GM11168 (cell line): ENCODE measurements around the gene SLC38A10.

Source experiments
- in situ Hi-C: fragments of 300-500 bp; cut with MboI; formaldehyde crosslinking; loops from one replicate; pipeline ENCODE4 v1.12.0; 2022; ENCODE audit warnings: low sequenced_read_pairs; ENCODE audit not compliant: unreplicated experiment

SLC38A10 gene

GRCh38 chr17:81221842-81222619 lies 73.1 kb downstream of the SLC38A10 start:
- in situ Hi-C loops: no loop called here

GRCh38 chr17:81221371-81221841 lies 73.7 kb downstream of the SLC38A10 start:
- in situ Hi-C loops: no loop called here

- in situ Hi-C loops: no loop called here
Measured at GRCh38 chr17:81219476-81220180, 75.5 kb downstream of the SLC38A10 start.

- in situ Hi-C loops: no loop called here
Measured at GRCh38 chr17:81218991-81219390, 76.1 kb downstream of the SLC38A10 start.

GRCh38 chr17:81218459-81218858 lies 76.6 kb downstream of the SLC38A10 start:
- in situ Hi-C loops: no loop called here

GRCh38 chr17:81217491-81217890 lies 77.6 kb downstream of the SLC38A10 start:
- in situ Hi-C loops: no loop called here

GRCh38 chr17:81213978-81214377 lies 81.1 kb downstream of the SLC38A10 start:
- in situ Hi-C loops: no loop called here

- in situ Hi-C loops: no loop called here
Measured at GRCh38 chr17:81212365-81212764, 82.7 kb downstream of the SLC38A10 start.

- in situ Hi-C loops: no loop called here
Measured at GRCh38 chr17:81210868-81211267, 84.2 kb downstream of the SLC38A10 start.

GRCh38 chr17:81210466-81210865 lies 84.6 kb downstream of the SLC38A10 start:
- in situ Hi-C loops: no loop called here

GRCh38 chr17:81209141-81209540 lies 86.0 kb downstream of the SLC38A10 start:
- in situ Hi-C loops: no loop called here

- in situ Hi-C loops: no loop called here
Measured at GRCh38 chr17:81208651-81209050, 86.5 kb downstream of the SLC38A10 start.

GRCh38 chr17:81207610-81208581 lies 87.2 kb downstream of the SLC38A10 start:
- in situ Hi-C loops: no loop called here

GRCh38 chr17:81206657-81207056 lies 88.5 kb downstream of the SLC38A10 start:
- in situ Hi-C loops: no loop called here

GRCh38 chr17:81206166-81206565 lies 88.9 kb downstream of the SLC38A10 start:
- in situ Hi-C loops: no loop called here

GRCh38 chr17:81204578-81204977 lies 90.5 kb downstream of the SLC38A10 start:
- in situ Hi-C loops: no loop called here

GRCh38 chr17:81203136-81203535 lies 92.0 kb downstream of the SLC38A10 start:
- in situ Hi-C loops: no loop called here

GRCh38 chr17:81202318-81202717 lies 92.8 kb downstream of the SLC38A10 start:
- in situ Hi-C loops: no loop called here

- in situ Hi-C loops: no loop called here
Measured at GRCh38 chr17:81200695-81201580, 94.2 kb downstream of the SLC38A10 start.
